H1 (cell line): Measurements from ENCODE around the gene C15orf61. TPM values are rescaled to one million over a fixed set of nuclear protein-coding genes. Genes with fewer than 3 reads are reported as not detected.

Experiments
- CTCF ChIA-PET: fragments of 300-600 bp; sonication (Branson Sonifier 250); formaldehyde crosslinking; loops from one replicate; lab custom pipeline; 2021; ENCODE audit not compliant: partially characterized antibody; lab: Charles Lee
- POLR2A ChIA-PET: fragments of 300-600 bp; sonication (Branson Sonifier 250); formaldehyde crosslinking; loops from one replicate; lab custom pipeline; 2021; ENCODE audit warnings: inconsistent platforms; ENCODE audit not compliant: partially characterized antibody; lab: Charles Lee
- DNase-seq, 2 experiments: peaks; one replicate each; pipeline versions ENCODE4 v3.0.0 to v3.0.0-alpha.2; 2010 to 2022; ENCODE audit warnings: low spot score in 2 of 2, low read depth in 1 of 2, mixed read lengths in 1 of 2
- FAIRE-seq: peaks from 2 replicates; lab custom pipeline; 2011; peaks lifted over from hg19 to GRCh38; lab: Jason Lieb, UNC
- H2AFZ ChIP-seq: 2 replicates; pipeline ENCODE4 v1.8.1; 2012; ENCODE audit warnings: low read length, inconsistent platforms
- H2AK5ac ChIP-seq: 2 replicates; pipeline ENCODE4 v1.6.1; 2013; ENCODE audit warnings: low read depth, low read length
- H2BK120ac ChIP-seq: replicated peaks from 2 replicates; pipeline ENCODE3; 2013; ENCODE audit warnings: low read depth, low read length, inconsistent platforms
- H2BK12ac ChIP-seq: 2 replicates; pipeline ENCODE4 v1.6.1; 2013; ENCODE audit warnings: low read depth, low read length
- H2BK15ac ChIP-seq: 2 replicates; pipeline ENCODE4 v1.6.1; 2013; ENCODE audit warnings: low read length
- H2BK20ac ChIP-seq: 2 replicates; pipeline ENCODE4 v1.6.1; 2013; ENCODE audit warnings: low read length
- H2BK5ac ChIP-seq: 2 replicates; pipeline ENCODE4 v1.6.1; 2013; ENCODE audit warnings: low read depth, low read length
- H3K14ac ChIP-seq: 2 replicates; pipeline ENCODE4 v1.6.1; 2013; ENCODE audit warnings: inconsistent platforms; ENCODE audit not compliant: insufficient read length
- H3K18ac ChIP-seq: 2 replicates; pipeline ENCODE4 v1.6.1; 2013; ENCODE audit warnings: low read length; ENCODE audit errors: extremely low read depth
- H3K23ac ChIP-seq: 2 replicates; pipeline ENCODE4 v1.6.1; 2013; ENCODE audit warnings: inconsistent platforms; ENCODE audit not compliant: insufficient read length
- H3K23me2 ChIP-seq: 2 replicates; pipeline ENCODE4 v1.6.1; 2013; ENCODE audit warnings: low read depth, low read length
- H3K27ac ChIP-seq: 2 replicates; pipeline ENCODE4 v1.6.1; 2011; ENCODE audit warnings: low read depth, low read length, inconsistent platforms
- H3K27me3 ChIP-seq, 4 experiments: replicated peaks in 1 of 4; 1 replicate in 1 of 4; 2 replicates in 3 of 4; pipeline versions ENCODE4 v1.6.1 to v1.8.1; 2011 to 2013; ENCODE audit warnings: low read length in 3 of 4, mild to moderate bottlenecking in 3 of 4, inconsistent platforms in 2 of 4, mixed read lengths in 2 of 4, moderate library complexity in 1 of 4; ENCODE audit not compliant: control insufficient read depth in 3 of 4, insufficient read depth in 3 of 4; ENCODE audit errors: extremely low read depth in 1 of 4
- H3K36me3 ChIP-seq, 4 experiments: 2 replicates each; pipeline versions ENCODE4 v1.6.1 to v1.8.1; 2011 to 2013; ENCODE audit warnings: mild to moderate bottlenecking in 4 of 4, low read length in 3 of 4, moderate library complexity in 2 of 4, control low read depth in 1 of 4, inconsistent platforms in 1 of 4; ENCODE audit not compliant: insufficient read depth in 4 of 4, control insufficient read depth in 2 of 4
- H3K4ac ChIP-seq: replicated peaks from 2 replicates; pipeline ENCODE3; 2013; ENCODE audit warnings: low read length, low read depth, mixed read lengths, inconsistent platforms; ENCODE audit not compliant: insufficient read length
- H3K4me1 ChIP-seq, 4 experiments: replicated peaks in 1 of 4; 1 replicate in 1 of 4; 2 replicates in 3 of 4; pipeline versions ENCODE4 v1.6.1 to v1.8.1; 2011 to 2013; ENCODE audit warnings: low read length in 3 of 4, inconsistent platforms in 2 of 4, mixed read lengths in 1 of 4; ENCODE audit not compliant: insufficient read depth in 4 of 4, control insufficient read depth in 3 of 4
- H3K4me2 ChIP-seq, 2 experiments: 2 replicates each; pipeline versions ENCODE4 v1.6.1 to v1.8.1; 2011 to 2013; ENCODE audit warnings: low read depth in 2 of 2, low read length in 2 of 2, control low read depth in 1 of 2, inconsistent platforms in 1 of 2, mild to moderate bottlenecking in 1 of 2; ENCODE audit not compliant: insufficient read depth in 1 of 2
- H3K4me3 ChIP-seq, 4 experiments: fragments of 200-600, 300-600 bp in 1 of 4; sonication (generic), shearing (Covaris generic), sonication (Bioruptor Twin) in 1 of 4; 2 replicates each; pipeline versions ENCODE4 v1.5.1 to v1.8.1; 2011 to 2016; ENCODE audit warnings: low read length in 4 of 4, low read depth in 3 of 4, control low read depth in 2 of 4, inconsistent platforms in 2 of 4, mild to moderate bottlenecking in 2 of 4, mixed read lengths in 1 of 4, moderate library complexity in 1 of 4; ENCODE audit not compliant: insufficient read depth in 2 of 4; ENCODE audit errors: extremely low read depth in 1 of 4
- H3K56ac ChIP-seq: replicated peaks from 2 replicates; pipeline ENCODE3; 2013; ENCODE audit warnings: low read depth, mild to moderate bottlenecking, mixed read lengths, low read length, inconsistent platforms; ENCODE audit not compliant: insufficient read length
- H3K79me1 ChIP-seq: 2 replicates; pipeline ENCODE4 v1.6.1; 2013; ENCODE audit warnings: low read depth, low read length, control low read depth
- H3K79me2 ChIP-seq, 2 experiments: 2 replicates each; pipeline versions ENCODE4 v1.6.1 to v1.8.1; 2012 to 2013; ENCODE audit warnings: low read length in 2 of 2, mild to moderate bottlenecking in 2 of 2, inconsistent platforms in 1 of 2; ENCODE audit not compliant: insufficient read depth in 2 of 2, control insufficient read depth in 1 of 2
- H3K9ac ChIP-seq, 4 experiments: replicated peaks in 1 of 4; 1 replicate in 1 of 4; 2 replicates in 3 of 4; pipeline versions ENCODE4 v1.6.1 to v1.8.1; 2011 to 2013; ENCODE audit warnings: low read depth in 3 of 4, low read length in 3 of 4, control low read depth in 2 of 4, mild to moderate bottlenecking in 2 of 4, moderate library complexity in 2 of 4, inconsistent platforms in 1 of 4; ENCODE audit errors: extremely low read depth in 1 of 4
- H3K9me3 ChIP-seq, 2 experiments: 2 replicates each; pipeline versions ENCODE4 v1.6.1 to v1.8.1; 2012 to 2013; ENCODE audit warnings: mild to moderate bottlenecking in 2 of 2, moderate library complexity in 2 of 2, control low read depth in 1 of 2, inconsistent platforms in 1 of 2, low read depth in 1 of 2, low read length in 1 of 2, mixed read lengths in 1 of 2; ENCODE audit not compliant: insufficient read depth in 2 of 2
- H4K20me1 ChIP-seq, 2 experiments: replicated peaks in 1 of 2; 2 replicates each; pipeline versions ENCODE3 to v1.8.1; 2011 to 2013; ENCODE audit warnings: inconsistent platforms in 2 of 2, low read length in 2 of 2, mild to moderate bottlenecking in 1 of 2; ENCODE audit not compliant: insufficient read depth in 2 of 2, control insufficient read depth in 1 of 2
- H4K5ac ChIP-seq: 2 replicates; pipeline ENCODE4 v1.6.1; 2013; ENCODE audit warnings: low read length, low read depth, mixed read lengths, inconsistent platforms; ENCODE audit not compliant: insufficient read length
- H4K8ac ChIP-seq: 2 replicates; pipeline ENCODE4 v1.8.0; 2013; ENCODE audit warnings: mild to moderate bottlenecking, moderate library complexity, low read length, inconsistent platforms; ENCODE audit not compliant: insufficient read depth; ENCODE audit errors: extremely low read depth
- H4K91ac ChIP-seq: replicated peaks from 2 replicates; pipeline ENCODE3; 2013; ENCODE audit warnings: low read length, mixed read lengths, inconsistent platforms; ENCODE audit not compliant: insufficient read length
- CHD1 ChIP-seq: IDR thresholded peaks from 2 replicates; pipeline ENCODE4 v1.6.1; 2012; ENCODE audit warnings: low read depth, low read length, improper control_type of control experiment
- E2F6 ChIP-seq: IDR thresholded peaks from 2 replicates; pipeline ENCODE4 v1.6.1; 2012; ENCODE audit warnings: inconsistent platforms
- KDM1A ChIP-seq: fragments of 200-600, 300-600 bp; sonication (generic); IDR thresholded peaks from 2 replicates; pipeline ENCODE4 v1.7.1; 2016; ENCODE audit warnings: mild to moderate bottlenecking, low read length, borderline replicate concordance
- KDM4A ChIP-seq: IDR thresholded peaks from one replicate; pipeline ENCODE4 v1.7.1; 2012; ENCODE audit warnings: low read depth, mild to moderate bottlenecking, moderate library complexity, low read length, inconsistent platforms; ENCODE audit not compliant: severe bottlenecking
- MAFK ChIP-seq: IDR thresholded peaks from 2 replicates; pipeline ENCODE4 v1.6.1; 2012; ENCODE audit warnings: low read depth, mild to moderate bottlenecking, improper control_type of control experiment, low read length
- WGBS, 2 experiments: shearing (Covaris generic) in 1 of 2; methylation state at CpG; one replicate each; pipeline versions ENCODE4 v1.1.6 to v1.1.7; 2013 to 2015; ENCODE audit warnings: low lambda C conversion rate in 2 of 2, mixed read lengths in 2 of 2, inconsistent platforms in 1 of 2, low coverage in 1 of 2, missing lambda C conversion rate in 1 of 2; ENCODE audit not compliant: insufficient replicate concordance in 2 of 2, insufficient coverage in 1 of 2, insufficient read length in 1 of 2; ENCODE audit errors: extremely low coverage in 1 of 2, missing lambda C conversion rate in 1 of 2; 5-methylcytosine and 5-hydroxymethylcytosine counted together
- polyA plus RNA-seq, 7 experiments: library from polyadenylated mRNA; depleted of rRNA in 3 of 7; stranded (reverse) in 5 of 7; unstranded in 2 of 7; fragments of >200 nt in 5 of 7; fragments of 200-250 nt in 2 of 7; gene quantifications; 1 replicate in 5 of 7; 2 replicates in 1 of 7; 4 replicates in 1 of 7; pipeline versions ENCODE4 v1.2.1 to v1.2.3, GENCODE V29; 2011 to 2013; ENCODE audit warnings: missing spikeins in 2 of 7, mixed read lengths in 2 of 7
- total RNA-seq: library from RNA; stranded (reverse); fragmentation: NEBNext Ultra II Directional; extraction: Animal tissue kit (Norgen Biotek cat#: 25700); gene quantifications from 2 replicates; pipeline ENCODE4 v1.2.1, GENCODE V29; 2021

Gene C15orf61
- total and polyA plus RNA-seq, 2 of the 8 experiments (the other 6 are each of a cell fraction or from before 2014, with no cell fraction given), result 1.7 to 2.0 TPM

GRCh38 chr15:67512140-67512539, 8.8 kb upstream of the C15orf61 start:
- no peak overlapping the region for H2BK12ac ChIP-seq
- H3K14ac ChIP-seq, result no peak overlapping the region
- H3K23ac ChIP-seq, result no peak overlapping the region
- H3K79me2 ChIP-seq, result no peaks in the 10 kb centered on the region
- H3K9ac ChIP-seq, result no peak overlapping the region
- no peak overlapping the region for H3K27ac ChIP-seq
- FAIRE-seq (no peak), DNase-seq (no peak)
- ChIA-PET POLR2A (interaction anchor here (0.9 kb wide), 1 partner anchor 176 kb away, joined by 3 read pairs; no protein-coding TSS in a partner anchor), CTCF (interaction anchor here (0.7 kb wide), 1 partner anchor 313 kb away, joined by 3 read pairs; no protein-coding TSS in a partner anchor)
- no peak overlapping the region for H3K18ac ChIP-seq
- H3K9me3 ChIP-seq, result no peaks in the 10 kb centered on the region
- H4K5ac ChIP-seq, result no peak overlapping the region
- 74% methylated on average over 3 of the region's 3 CpGs; no CpG with 5 or more reads in 1 of the 2 experiments for WGBS, 2 experiments
- no peak overlapping the region for H2BK5ac ChIP-seq
- H3K27me3 ChIP-seq, result no peaks in the 10 kb centered on the region
- H2AK5ac ChIP-seq, result no peak overlapping the region
- no peak overlapping the region for H4K91ac ChIP-seq
- no peaks in the 10 kb centered on the region for H3K4me1 ChIP-seq
- H3K4me2 ChIP-seq, result no peak overlapping the region
- H3K79me1 ChIP-seq, result no peaks in the 10 kb centered on the region
- H2BK120ac ChIP-seq, result no peak overlapping the region
- no peak overlapping the region for H2BK20ac ChIP-seq
- H3K23me2 ChIP-seq, result no peaks in the 10 kb centered on the region
- H4K8ac ChIP-seq, result no peak overlapping the region
- H3K4me3 ChIP-seq, result no peak overlapping the region
- no peak overlapping the region for H2AFZ ChIP-seq
- H3K36me3 ChIP-seq, result no peaks in the 10 kb centered on the region
- no peak overlapping the region for H2BK15ac ChIP-seq
- no peak overlapping the region for H3K4ac ChIP-seq
- H4K20me1 ChIP-seq, result no peaks in the 10 kb centered on the region
- no peak overlapping the region for H3K56ac ChIP-seq
- TF ChIP-seq MAFK, result no peak
- no peak for TF ChIP-seq E2F6
- TF ChIP-seq CHD1, result no peak
- TF ChIP-seq KDM1A, result no peak
- TF ChIP-seq KDM4A, result no peak
